H1 (cell line): ENCODE data around the gene AANAT.

Source experiments
- BCL11A ChIP-seq, 2 experiments: IDR thresholded peaks; one replicate each; pipeline ENCODE4 v1.6.1; 2011; ENCODE audit warnings: low read depth in 2 of 2, low read length in 2 of 2, mild to moderate bottlenecking in 2 of 2
- CHD2 ChIP-seq: IDR thresholded peaks from 2 replicates; pipeline ENCODE4 v1.6.1; 2012; ENCODE audit warnings: low read length, improper control_type of control experiment
- CREB1 ChIP-seq: IDR thresholded peaks from 2 replicates; pipeline ENCODE4 v1.6.1; 2012; ENCODE audit warnings: inconsistent platforms
- CTCF ChIP-seq, 3 experiments: IDR thresholded peaks; 1 replicate in 2 of 3; 2 replicates in 1 of 3; pipeline versions ENCODE4 v1.5.1 to v1.6.1; 2011; ENCODE audit warnings: low read length in 3 of 3, mild to moderate bottlenecking in 3 of 3, inconsistent platforms in 2 of 3, low read depth in 1 of 3, moderate library complexity in 1 of 3; ENCODE audit not compliant: insufficient read depth in 1 of 3; ENCODE audit errors: control extremely low read depth in 1 of 3
- EGR1 ChIP-seq: IDR thresholded peaks from 2 replicates; pipeline ENCODE4 v1.6.1; 2011; ENCODE audit warnings: low read depth, low read length, borderline replicate concordance
- EP300 ChIP-seq, 2 experiments: IDR thresholded peaks; 1 replicate in 1 of 2; 2 replicates in 1 of 2; pipeline ENCODE4 v1.6.1; 2011 to 2012; ENCODE audit warnings: low read depth in 2 of 2, low read length in 2 of 2, mild to moderate bottlenecking in 2 of 2, borderline replicate concordance in 1 of 2, inconsistent platforms in 1 of 2, moderate library complexity in 1 of 2
- EZH2 ChIP-seq: fragments of 200-600 bp; sonication (generic); IDR thresholded peaks from 2 replicates; pipeline ENCODE4 v1.7.1; 2012; ENCODE audit warnings: low read depth, mild to moderate bottlenecking, moderate library complexity, low read length, inconsistent platforms; ENCODE audit not compliant: severe bottlenecking
- HDAC2 ChIP-seq, 2 experiments: fragments of 300-600 bp in 1 of 2; sonication (generic) in 1 of 2; IDR thresholded peaks; 2 replicates each; pipeline ENCODE4 v1.6.1; 2011 to 2012; ENCODE audit warnings: low read depth in 2 of 2, low read length in 2 of 2, mild to moderate bottlenecking in 2 of 2, moderate library complexity in 2 of 2, borderline replicate concordance in 1 of 2, inconsistent platforms in 1 of 2
- JUND ChIP-seq: IDR thresholded peaks from 2 replicates; pipeline ENCODE4 v1.6.1; 2011; ENCODE audit warnings: mild to moderate bottlenecking, improper control_type of control experiment, low read length
- MAX ChIP-seq: IDR thresholded peaks from 2 replicates; pipeline ENCODE4 v1.6.1; 2012; ENCODE audit warnings: inconsistent platforms
- POLR2A ChIP-seq, 2 experiments: IDR thresholded peaks; 1 replicate in 1 of 2; 2 replicates in 1 of 2; pipeline ENCODE4 v1.6.1; 2011; ENCODE audit warnings: low read depth in 2 of 2, low read length in 2 of 2, mild to moderate bottlenecking in 2 of 2; ENCODE audit errors: control extremely low read depth in 1 of 2
- SIX5 ChIP-seq: IDR thresholded peaks from 2 replicates; pipeline ENCODE4 v1.6.1; 2011; ENCODE audit warnings: mild to moderate bottlenecking, low read depth, low read length
- SP1 ChIP-seq: IDR thresholded peaks from 2 replicates; pipeline ENCODE4 v1.6.1; 2011; ENCODE audit warnings: low read depth, low read length
- TAF1 ChIP-seq: IDR thresholded peaks from 2 replicates; pipeline ENCODE4 v1.6.1; 2011; ENCODE audit warnings: mild to moderate bottlenecking, low read depth, low read length

- TF ChIP-seq POLR2A (IDR thresholded peaks at IDR 0.05; ENCODE audit: control extremely low read depth in 1 of 2, low read depth in 2 of 2, low read length in 2 of 2) (no peak), EGR1 (no peak), EZH2 (no peak), CTCF (IDR thresholded peaks at IDR 0.05; ENCODE audit: control extremely low read depth in 1 of 3, insufficient read depth in 1 of 3, low read depth in 1 of 3, low read length in 3 of 3) (no peak), BCL11A (IDR thresholded peaks at IDR 0.05; ENCODE audit: low read depth in 2 of 2, low read length in 2 of 2) (no peak), HDAC2 (IDR thresholded peaks at IDR 0.05; ENCODE audit: borderline replicate concordance in 1 of 2, low read depth in 2 of 2, low read length in 2 of 2) (no peak), EP300 (IDR thresholded peaks at IDR 0.05; ENCODE audit: borderline replicate concordance in 1 of 2, low read depth in 2 of 2, low read length in 2 of 2) (no peak), TAF1 (no peak), CHD2 (no peak), MAX (no peak), SIX5 (no peak), CREB1 (no peak), SP1 (no peak), JUND (no peak)
Measured at GRCh38 chr17:76510831-76511244, 43.4 kb downstream of the AANAT start.
